Liver (tissue), 9 donors: ENCODE measurements around the gene MEOX2. TPM values are rescaled to one million over a fixed set of nuclear protein-coding genes. Genes with fewer than 3 reads are reported as not detected.

Experiments used
- DNase-seq: peaks from one replicate; pipeline ENCODE4 v3.0.0-alpha.2; 2017; ENCODE audit warnings: low spot score
- H3K27ac ChIP-seq, 2 donors: one replicate each; pipeline ENCODE4 v1.7.0; 2013; ENCODE audit warnings: inconsistent platforms in 2 of 2, low read length in 2 of 2, control low read depth in 1 of 2, low read depth in 1 of 2, mild to moderate bottlenecking in 1 of 2
- H3K27me3 ChIP-seq, 4 donors: one replicate each; pipeline versions ENCODE4 v1.6.1 to v1.7.0; 2013; ENCODE audit warnings: low read length in 3 of 4, inconsistent platforms in 1 of 4, mild to moderate bottlenecking in 1 of 4, moderate library complexity in 1 of 4; ENCODE audit not compliant: control insufficient read depth in 4 of 4, insufficient read depth in 4 of 4
- H3K36me3 ChIP-seq, 4 donors: one replicate each; pipeline versions ENCODE4 v1.6.1 to v1.7.0; 2013; ENCODE audit warnings: low read length in 3 of 4, mild to moderate bottlenecking in 3 of 4, low read depth in 1 of 4, moderate library complexity in 1 of 4; ENCODE audit not compliant: control insufficient read depth in 4 of 4, insufficient read depth in 3 of 4
- H3K4me1 ChIP-seq, 4 donors: one replicate each; pipeline versions ENCODE4 v1.6.1 to v1.7.0; 2013; ENCODE audit warnings: low read length in 3 of 4, mild to moderate bottlenecking in 3 of 4, moderate library complexity in 1 of 4; ENCODE audit not compliant: control insufficient read depth in 4 of 4, insufficient read depth in 4 of 4
- H3K4me3 ChIP-seq, 3 donors: one replicate each; pipeline versions ENCODE4 v1.6.1 to v1.7.0; 2013; ENCODE audit warnings: low read length in 3 of 3, control low read depth in 1 of 3, low read depth in 1 of 3, mild to moderate bottlenecking in 1 of 3
- H3K9ac ChIP-seq, 2 donors: one replicate each; pipeline ENCODE4 v1.7.0; 2013; ENCODE audit warnings: low read length in 2 of 2, mild to moderate bottlenecking in 2 of 2, moderate library complexity in 2 of 2, control low read depth in 1 of 2, low read depth in 1 of 2
- H3K9me3 ChIP-seq, 4 donors: one replicate each; pipeline versions ENCODE4 v1.6.1 to v1.7.0; 2013; ENCODE audit warnings: low read length in 3 of 4; ENCODE audit not compliant: control insufficient read depth in 4 of 4
- EGR1 ChIP-seq, 2 donors: IDR thresholded peaks; 2 replicates each; pipeline ENCODE4 v1.6.1; 2016 to 2018; ENCODE audit warnings: antibody characterized with exemption in 2 of 2, low read depth in 2 of 2
- FOXA1 ChIP-seq: IDR thresholded peaks from 2 replicates; pipeline ENCODE4 v1.6.1; 2016; ENCODE audit warnings: antibody characterized with exemption
- GABPA ChIP-seq, 2 donors: IDR thresholded peaks in 1 of 2; conservative IDR thresholded peaks in 1 of 2; 2 replicates each; pipeline ENCODE4 v1.6.1; 2016; ENCODE audit warnings: antibody characterized with exemption in 2 of 2, mild to moderate bottlenecking in 1 of 2, moderate library complexity in 1 of 2
- HNF4A ChIP-seq, 2 donors: conservative IDR thresholded peaks; 2 replicates each; pipeline ENCODE4 v1.6.1; 2016; ENCODE audit warnings: antibody characterized with exemption in 2 of 2, mild to moderate bottlenecking in 2 of 2
- HNF4G ChIP-seq: IDR thresholded peaks from 2 replicates; pipeline ENCODE4 v1.6.1; 2016; ENCODE audit warnings: antibody characterized with exemption
- NR2F2 ChIP-seq: IDR thresholded peaks from 2 replicates; pipeline ENCODE4 v1.6.1; 2016; ENCODE audit warnings: antibody characterized with exemption
- SP1 ChIP-seq: IDR thresholded peaks from 2 replicates; pipeline ENCODE4 v1.6.1; 2018; ENCODE audit warnings: antibody characterized with exemption, mild to moderate bottlenecking
- TAF1 ChIP-seq: conservative IDR thresholded peaks from 2 replicates; pipeline ENCODE4 v1.6.1; 2016; ENCODE audit warnings: antibody characterized with exemption, mild to moderate bottlenecking
- YY1 ChIP-seq: IDR thresholded peaks from 2 replicates; pipeline ENCODE4 v1.6.1; 2016; ENCODE audit warnings: antibody characterized with exemption, mild to moderate bottlenecking
- WGBS: extraction: QIAGEN DNeasy Blood & Tissue Kit; methylation state at CpG from one replicate; pipeline ENCODE4 v1.1.7; 2013; 5-methylcytosine and 5-hydroxymethylcytosine counted together
- polyA plus RNA-seq, 2 donors: library from polyadenylated mRNA; stranded (reverse) in 1 of 2; unstranded in 1 of 2; fragments of 200-250 nt in 1 of 2; fragments of >200 nt in 1 of 2; fragmentation: Nextera tagmentation in 1 of 2; extraction: Ambion mirVana in 1 of 2; gene quantifications; one replicate each; pipeline versions ENCODE4 v1.2.1 to v1.2.3, GENCODE V29; 2013 to 2015
- total RNA-seq, 2 donors: library from RNA; depleted of rRNA; stranded (reverse); fragments of >200 nt; gene quantifications; one replicate each; pipeline ENCODE4 v1.2.3, GENCODE V29; 2014
- TF ChIP-seq, protein P1 (sequence below): IDR thresholded peaks from 2 replicates; pipeline ENCODE4 v1.6.1; 2016; ENCODE audit warnings: antibody characterized with exemption, mild to moderate bottlenecking
- TF ChIP-seq, protein P2 (sequence below): fragments of 150-350 bp; IDR thresholded peaks from 2 replicates; pipeline ENCODE4 v1.5.1; 2017; ENCODE audit warnings: improper control_type of control experiment, low read depth, low read length; ENCODE audit not compliant: missing input control
- TF ChIP-seq, protein P3 (sequence below): IDR thresholded peaks from 2 replicates; pipeline ENCODE4 v1.6.1; 2016; ENCODE audit warnings: antibody characterized with exemption
- TF ChIP-seq, protein P4 (sequence below): IDR thresholded peaks from 2 replicates; pipeline ENCODE4 v1.6.1; 2016; ENCODE audit warnings: antibody characterized with exemption
- donor health status: healthy.
- donor health status: healthy.
- donor health status: healthy.
- donor health status: healthy.
- donor health status: healthy.

The MEOX2 gene
- total and polyA plus RNA-seq, 4 donors, result 0.32 to 0.70 (median 0.47) TPM

DNA sequence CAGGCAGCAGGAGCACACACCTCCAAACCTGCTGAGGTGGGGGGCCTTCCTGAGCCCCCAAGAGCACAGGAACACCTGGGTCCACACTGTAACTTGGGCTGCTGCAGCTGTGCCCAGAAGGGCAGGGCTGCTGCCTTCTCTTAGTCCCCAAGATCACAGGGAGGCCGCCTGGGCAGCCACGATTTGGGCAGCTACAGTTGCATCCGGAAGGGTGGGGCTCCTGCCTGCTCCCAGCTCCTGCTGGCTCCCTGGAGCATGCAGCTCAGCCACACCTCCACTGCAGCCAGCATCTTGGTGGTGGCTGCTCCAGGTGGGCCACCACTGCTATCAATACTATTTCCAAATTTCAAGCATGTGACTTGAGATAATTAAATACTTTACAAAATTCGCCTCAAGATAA, 86.2 kb downstream of the MEOX2 start:
- DNase-seq, result no peak
- Histone ChIP-seq H3K27ac (no peak overlapping the region), H3K4me1 (no peaks in the 10 kb centered on the region), H3K9ac (no peak overlapping the region), H3K36me3 (no peaks in the 10 kb centered on the region), H3K27me3 (no peaks in the 10 kb centered on the region), H3K4me3 (no peak overlapping the region), H3K9me3 (no peaks in the 10 kb centered on the region)
- WGBS, result 85% methylated on average over 4 of the region's 4 CpGs
- TF ChIP-seq YY1, result no peak

DNA sequence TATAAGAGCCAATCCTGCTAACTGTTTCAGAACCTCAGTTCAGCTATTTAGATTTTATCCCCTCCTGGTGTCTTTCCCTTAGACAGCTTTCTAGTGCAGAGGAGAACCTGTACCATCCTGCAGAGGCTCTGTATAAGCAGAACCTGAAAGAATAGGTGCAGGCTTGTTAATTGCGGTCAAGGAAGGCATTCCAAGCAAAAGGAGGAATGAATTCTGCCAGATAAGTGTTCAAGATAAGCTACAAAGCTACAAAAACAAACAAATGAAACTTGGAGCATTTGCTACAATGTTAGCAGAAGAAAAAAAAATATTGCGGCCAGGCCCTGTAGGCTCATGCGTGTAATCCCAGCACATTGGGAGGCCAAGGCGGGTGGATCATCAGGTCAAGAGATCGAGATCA, 92.0 kb downstream of the MEOX2 start:
- Histone ChIP-seq H3K4me3 (no peak overlapping the region), H3K27me3 (no peaks in the 10 kb centered on the region), H3K27ac (no peak overlapping the region), H3K9me3 (no peaks in the 10 kb centered on the region), H3K36me3 (no peaks in the 10 kb centered on the region), H3K9ac (no peak overlapping the region), H3K4me1 (no peaks in the 10 kb centered on the region)
- TF ChIP-seq EGR1 (IDR thresholded peaks at IDR 0.05; ENCODE audit: low read depth in 2 of 2), result no peak
- TF ChIP-seq SP1, result no peak
- TF ChIP-seq HNF4A (conservative IDR thresholded peaks at IDR 0.05), result no peak
- no peak for TF ChIP-seq TAF1
- TF ChIP-seq, protein P1, sequence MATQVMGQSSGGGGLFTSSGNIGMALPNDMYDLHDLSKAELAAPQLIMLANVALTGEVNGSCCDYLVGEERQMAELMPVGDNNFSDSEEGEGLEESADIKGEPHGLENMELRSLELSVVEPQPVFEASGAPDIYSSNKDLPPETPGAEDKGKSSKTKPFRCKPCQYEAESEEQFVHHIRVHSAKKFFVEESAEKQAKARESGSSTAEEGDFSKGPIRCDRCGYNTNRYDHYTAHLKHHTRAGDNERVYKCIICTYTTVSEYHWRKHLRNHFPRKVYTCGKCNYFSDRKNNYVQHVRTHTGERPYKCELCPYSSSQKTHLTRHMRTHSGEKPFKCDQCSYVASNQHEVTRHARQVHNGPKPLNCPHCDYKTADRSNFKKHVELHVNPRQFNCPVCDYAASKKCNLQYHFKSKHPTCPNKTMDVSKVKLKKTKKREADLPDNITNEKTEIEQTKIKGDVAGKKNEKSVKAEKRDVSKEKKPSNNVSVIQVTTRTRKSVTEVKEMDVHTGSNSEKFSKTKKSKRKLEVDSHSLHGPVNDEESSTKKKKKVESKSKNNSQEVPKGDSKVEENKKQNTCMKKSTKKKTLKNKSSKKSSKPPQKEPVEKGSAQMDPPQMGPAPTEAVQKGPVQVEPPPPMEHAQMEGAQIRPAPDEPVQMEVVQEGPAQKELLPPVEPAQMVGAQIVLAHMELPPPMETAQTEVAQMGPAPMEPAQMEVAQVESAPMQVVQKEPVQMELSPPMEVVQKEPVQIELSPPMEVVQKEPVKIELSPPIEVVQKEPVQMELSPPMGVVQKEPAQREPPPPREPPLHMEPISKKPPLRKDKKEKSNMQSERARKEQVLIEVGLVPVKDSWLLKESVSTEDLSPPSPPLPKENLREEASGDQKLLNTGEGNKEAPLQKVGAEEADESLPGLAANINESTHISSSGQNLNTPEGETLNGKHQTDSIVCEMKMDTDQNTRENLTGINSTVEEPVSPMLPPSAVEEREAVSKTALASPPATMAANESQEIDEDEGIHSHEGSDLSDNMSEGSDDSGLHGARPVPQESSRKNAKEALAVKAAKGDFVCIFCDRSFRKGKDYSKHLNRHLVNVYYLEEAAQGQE, result no peak
- no peak for TF ChIP-seq YY1
- no peak for TF ChIP-seq HNF4G
- TF ChIP-seq, protein P2, sequence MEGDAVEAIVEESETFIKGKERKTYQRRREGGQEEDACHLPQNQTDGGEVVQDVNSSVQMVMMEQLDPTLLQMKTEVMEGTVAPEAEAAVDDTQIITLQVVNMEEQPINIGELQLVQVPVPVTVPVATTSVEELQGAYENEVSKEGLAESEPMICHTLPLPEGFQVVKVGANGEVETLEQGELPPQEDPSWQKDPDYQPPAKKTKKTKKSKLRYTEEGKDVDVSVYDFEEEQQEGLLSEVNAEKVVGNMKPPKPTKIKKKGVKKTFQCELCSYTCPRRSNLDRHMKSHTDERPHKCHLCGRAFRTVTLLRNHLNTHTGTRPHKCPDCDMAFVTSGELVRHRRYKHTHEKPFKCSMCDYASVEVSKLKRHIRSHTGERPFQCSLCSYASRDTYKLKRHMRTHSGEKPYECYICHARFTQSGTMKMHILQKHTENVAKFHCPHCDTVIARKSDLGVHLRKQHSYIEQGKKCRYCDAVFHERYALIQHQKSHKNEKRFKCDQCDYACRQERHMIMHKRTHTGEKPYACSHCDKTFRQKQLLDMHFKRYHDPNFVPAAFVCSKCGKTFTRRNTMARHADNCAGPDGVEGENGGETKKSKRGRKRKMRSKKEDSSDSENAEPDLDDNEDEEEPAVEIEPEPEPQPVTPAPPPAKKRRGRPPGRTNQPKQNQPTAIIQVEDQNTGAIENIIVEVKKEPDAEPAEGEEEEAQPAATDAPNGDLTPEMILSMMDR, result no peak
- TF ChIP-seq GABPA (IDR thresholded peaks at IDR 0.05 in 1 of 2, conservative IDR thresholded peaks at IDR 0.05 in 1 of 2), result no peak
- TF ChIP-seq, protein P3, sequence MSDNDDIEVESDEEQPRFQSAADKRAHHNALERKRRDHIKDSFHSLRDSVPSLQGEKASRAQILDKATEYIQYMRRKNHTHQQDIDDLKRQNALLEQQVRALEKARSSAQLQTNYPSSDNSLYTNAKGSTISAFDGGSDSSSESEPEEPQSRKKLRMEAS, result no peak
- TF ChIP-seq FOXA1, result no peak
- TF ChIP-seq NR2F2, result no peak
- TF ChIP-seq, protein P4, sequence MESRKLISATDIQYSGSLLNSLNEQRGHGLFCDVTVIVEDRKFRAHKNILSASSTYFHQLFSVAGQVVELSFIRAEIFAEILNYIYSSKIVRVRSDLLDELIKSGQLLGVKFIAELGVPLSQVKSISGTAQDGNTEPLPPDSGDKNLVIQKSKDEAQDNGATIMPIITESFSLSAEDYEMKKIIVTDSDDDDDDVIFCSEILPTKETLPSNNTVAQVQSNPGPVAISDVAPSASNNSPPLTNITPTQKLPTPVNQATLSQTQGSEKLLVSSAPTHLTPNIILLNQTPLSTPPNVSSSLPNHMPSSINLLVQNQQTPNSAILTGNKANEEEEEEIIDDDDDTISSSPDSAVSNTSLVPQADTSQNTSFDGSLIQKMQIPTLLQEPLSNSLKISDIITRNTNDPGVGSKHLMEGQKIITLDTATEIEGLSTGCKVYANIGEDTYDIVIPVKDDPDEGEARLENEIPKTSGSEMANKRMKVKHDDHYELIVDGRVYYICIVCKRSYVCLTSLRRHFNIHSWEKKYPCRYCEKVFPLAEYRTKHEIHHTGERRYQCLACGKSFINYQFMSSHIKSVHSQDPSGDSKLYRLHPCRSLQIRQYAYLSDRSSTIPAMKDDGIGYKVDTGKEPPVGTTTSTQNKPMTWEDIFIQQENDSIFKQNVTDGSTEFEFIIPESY, result no peak
- DNase-seq, result no peak
- WGBS, result 87% methylated on average over 5 of the region's 5 CpGs
